GM21515 (cell line): Measurements from ENCODE around the gene PTPRN2.
"Not testable (repeated sequence)": the region's sequence is repeated elsewhere in the genome, so short reads cannot be mapped to it uniquely, and the experiment has no call there.

Experiments
- ATAC-seq: cut with Tn5 transposase; IDR thresholded peaks from one replicate; pipeline ENCODE4 v1.9.1; 2021; ENCODE audit not compliant: unreplicated experiment

Gene PTPRN2

GRCh38 chr7:158260567-158261361 lies 326.9 kb downstream of the PTPRN2 start:
- ATAC-seq = no peak

- no peak for ATAC-seq
Observed at GRCh38 chr7:158259671-158260418, 327.8 kb downstream of the PTPRN2 start.

- ATAC-seq = no peak
Observed at GRCh38 chr7:158259141-158259540, 328.5 kb downstream of the PTPRN2 start.

- ATAC-seq = no peak
Observed at GRCh38 chr7:158258411-158259130, 329.1 kb downstream of the PTPRN2 start.

- no peak for ATAC-seq
Observed at GRCh38 chr7:158257516-158258410, 329.9 kb downstream of the PTPRN2 start.

GRCh38 chr7:158257001-158257400 lies 330.6 kb downstream of the PTPRN2 start:
- no peak for ATAC-seq

GRCh38 chr7:158256091-158256816 lies 331.4 kb downstream of the PTPRN2 start:
- no peak for ATAC-seq

GRCh38 chr7:158255558-158255957 lies 332.1 kb downstream of the PTPRN2 start:
- no peak for ATAC-seq

- ATAC-seq = no peak
Observed at GRCh38 chr7:158255156-158255555, 332.5 kb downstream of the PTPRN2 start.

GRCh38 chr7:158253670-158254045 lies 334.0 kb downstream of the PTPRN2 start:
- not testable (repeated sequence) for ATAC-seq

GRCh38 chr7:158252837-158253669 lies 334.6 kb downstream of the PTPRN2 start:
- ATAC-seq = no peak

- ATAC-seq = no peak
Observed at GRCh38 chr7:158252081-158252836, 335.4 kb downstream of the PTPRN2 start.

GRCh38 chr7:158251061-158251965 lies 336.3 kb downstream of the PTPRN2 start:
- no peak for ATAC-seq

- ATAC-seq = no peak
Observed at GRCh38 chr7:158249692-158250091, 337.9 kb downstream of the PTPRN2 start.

GRCh38 chr7:158248816-158249215 lies 338.8 kb downstream of the PTPRN2 start:
- no peak for ATAC-seq

- no peak for ATAC-seq
Observed at GRCh38 chr7:158247758-158248487, 339.7 kb downstream of the PTPRN2 start.
